ENCODE measurements around the gene CD74.

Gene CD74

GRCh38 chr5:150356575-150357294, 56.0 kb downstream of the CD74 start:
- peak overlapping the region; percentile 88 for H3K4me3 Mint-ChIP-seq
- H3K9me3 Mint-ChIP-seq: no peaks in the 10 kb centered on the region
- peaks cover 36% of the 10 kb centered on the region for H3K4me1 Mint-ChIP-seq
- no peak for ATAC-seq
- H3K27ac Mint-ChIP-seq: peak overlapping the region; percentile 87
- no peaks in the 10 kb centered on the region for H3K27me3 Mint-ChIP-seq
- peaks cover 30% of the 10 kb centered on the region for H3K36me3 Mint-ChIP-seq (ENCODE audit: low read depth)
- no peak for DNase-seq

- Mint-ChIP-seq H3K9me3 (no peaks in the 10 kb centered on the region), H3K36me3 (ENCODE audit: low read depth) (peaks cover 22% of the 10 kb centered on the region), H3K4me1 (peaks cover 31% of the 10 kb centered on the region), H3K27me3 (no peaks in the 10 kb centered on the region), H3K27ac (no peak overlapping the region), H3K4me3 (no peak overlapping the region)
- ATAC-seq: no peak
- no peak for DNase-seq
Measured at GRCh38 chr5:150355791-150356190, 56.9 kb downstream of the CD74 start.

- no peak for DNase-seq
- H3K4me3 Mint-ChIP-seq: no peak overlapping the region
- no peaks in the 10 kb centered on the region for H3K27me3 Mint-ChIP-seq
- H3K9me3 Mint-ChIP-seq: no peaks in the 10 kb centered on the region
- H3K36me3 Mint-ChIP-seq (ENCODE audit: low read depth): peaks cover 2% of the 10 kb centered on the region
- H3K27ac Mint-ChIP-seq: no peak overlapping the region
- no peak for ATAC-seq
- H3K4me1 Mint-ChIP-seq: peaks cover 16% of the 10 kb centered on the region
Measured at GRCh38 chr5:150353032-150353675, 59.6 kb downstream of the CD74 start.

GRCh38 chr5:150352244-150353031, 60.3 kb downstream of the CD74 start:
- DNase-seq: no peak
- H3K27me3 Mint-ChIP-seq: no peaks in the 10 kb centered on the region

More at GRCh38 chr5:150352244-150353031, 60.3 kb downstream of the CD74 start:
- Mint-ChIP-seq H3K4me3 (no peak overlapping the region), H3K4me1 (peaks cover 15% of the 10 kb centered on the region), H3K9me3 (no peaks in the 10 kb centered on the region), H3K36me3 (ENCODE audit: low read depth) (no peaks in the 10 kb centered on the region), H3K27ac (no peak overlapping the region)
- ATAC-seq: no peak
